GM21390 (cell line): ENCODE results near the gene DNAH10.

Source experiments
- ATAC-seq: cut with Tn5 transposase; IDR thresholded peaks from one replicate; pipeline ENCODE4 v1.9.1; 2021; ENCODE audit not compliant: unreplicated experiment

The DNAH10 gene

GRCh38 chr12:123790905-123791467 is 28.9 kb downstream of the DNAH10 start:
- ATAC-seq: no peak

- ATAC-seq: no peak
Measured at GRCh38 chr12:123794027-123794426, 31.9 kb downstream of the DNAH10 start.

- no peak for ATAC-seq
Measured at GRCh38 chr12:123798518-123798917, 36.4 kb downstream of the DNAH10 start.

GRCh38 chr12:123799227-123799626 is 37.1 kb downstream of the DNAH10 start:
- ATAC-seq: no peak

- ATAC-seq: no peak
Measured at GRCh38 chr12:123801573-123802178, 39.6 kb downstream of the DNAH10 start.

- ATAC-seq: no peak
Measured at GRCh38 chr12:123805173-123805572, 43.1 kb downstream of the DNAH10 start.

- ATAC-seq: no peak
Measured at GRCh38 chr12:123807002-123807401, 44.9 kb downstream of the DNAH10 start.

- no peak for ATAC-seq
Measured at GRCh38 chr12:123807670-123808069, 45.6 kb downstream of the DNAH10 start.

GRCh38 chr12:123808167-123808566 is 46.1 kb downstream of the DNAH10 start:
- no peak for ATAC-seq

- no peak for ATAC-seq
Measured at GRCh38 chr12:123813349-123813748, 51.2 kb downstream of the DNAH10 start.

- ATAC-seq: no peak
Measured at GRCh38 chr12:123815968-123816367, 53.9 kb downstream of the DNAH10 start.

- no peak for ATAC-seq
Measured at GRCh38 chr12:123816896-123817537, 54.9 kb downstream of the DNAH10 start.

GRCh38 chr12:123822804-123823203 is 60.7 kb downstream of the DNAH10 start:
- ATAC-seq: no peak

GRCh38 chr12:123828120-123828519 is 66.0 kb downstream of the DNAH10 start:
- no peak for ATAC-seq

GRCh38 chr12:123828854-123829547 is 66.9 kb downstream of the DNAH10 start:
- ATAC-seq: no peak

GRCh38 chr12:123829561-123829960 is 67.5 kb downstream of the DNAH10 start:
- no peak for ATAC-seq

- ATAC-seq: no peak
Measured at GRCh38 chr12:123830675-123831074, 68.6 kb downstream of the DNAH10 start.

- no peak for ATAC-seq
Measured at GRCh38 chr12:123832052-123832451, 70.0 kb downstream of the DNAH10 start.

GRCh38 chr12:123833830-123834229 is 71.7 kb downstream of the DNAH10 start:
- ATAC-seq: no peak

- no peak for ATAC-seq
Measured at GRCh38 chr12:123834845-123835244, 72.7 kb downstream of the DNAH10 start.

GRCh38 chr12:123836292-123836691 is 74.2 kb downstream of the DNAH10 start:
- no peak for ATAC-seq

- no peak for ATAC-seq
Measured at GRCh38 chr12:123839826-123840225, 77.7 kb downstream of the DNAH10 start.
